WERI-Rb-1 (cell line): ENCODE results near the gene REPS1.

Experiments
- DNase-seq: peaks from one replicate; pipeline ENCODE4 v3.0.0-alpha.2; 2020
- H3K27ac ChIP-seq: fragments of 250-450 bp; sonication (Bioruptor Pico); 2 replicates; pipeline ENCODE4 v1.5.1; 2020; ENCODE audit warnings: mild to moderate bottlenecking, moderate library complexity
- H3K27me3 ChIP-seq: fragments of 250-450 bp; sonication (Bioruptor Pico); 2 replicates; pipeline ENCODE4 v1.5.1; 2021; ENCODE audit warnings: mild to moderate bottlenecking, low read depth, moderate library complexity; ENCODE audit not compliant: insufficient read depth, severe bottlenecking
- H3K36me3 ChIP-seq: fragments of 250-450 bp; sonication (Bioruptor Pico); 2 replicates; pipeline ENCODE4 v1.5.1; 2020; ENCODE audit warnings: mild to moderate bottlenecking, moderate library complexity
- H3K4me3 ChIP-seq: 2 replicates; pipeline ENCODE4 v1.5.1; 2011; ENCODE audit warnings: low read depth, mild to moderate bottlenecking, control low read depth, low read length
- H3K9me3 ChIP-seq: fragments of 250-450 bp; sonication (Bioruptor Pico); 2 replicates; pipeline ENCODE4 v1.5.1; 2021; ENCODE audit warnings: mild to moderate bottlenecking, moderate library complexity; ENCODE audit not compliant: severe bottlenecking
- TF ChIP-seq, protein P1 (sequence below): IDR thresholded peaks from 2 replicates; pipeline ENCODE4 v1.5.1; 2011; ENCODE audit warnings: low read depth, mild to moderate bottlenecking, control low read depth, inconsistent platforms, low read length

REPS1 gene

GRCh38 chr6:138925806-138926205 is 62.2 kb downstream of the REPS1 start:
- no peaks in the 10 kb centered on the region for H3K27me3 ChIP-seq
- TF ChIP-seq, protein P1, sequence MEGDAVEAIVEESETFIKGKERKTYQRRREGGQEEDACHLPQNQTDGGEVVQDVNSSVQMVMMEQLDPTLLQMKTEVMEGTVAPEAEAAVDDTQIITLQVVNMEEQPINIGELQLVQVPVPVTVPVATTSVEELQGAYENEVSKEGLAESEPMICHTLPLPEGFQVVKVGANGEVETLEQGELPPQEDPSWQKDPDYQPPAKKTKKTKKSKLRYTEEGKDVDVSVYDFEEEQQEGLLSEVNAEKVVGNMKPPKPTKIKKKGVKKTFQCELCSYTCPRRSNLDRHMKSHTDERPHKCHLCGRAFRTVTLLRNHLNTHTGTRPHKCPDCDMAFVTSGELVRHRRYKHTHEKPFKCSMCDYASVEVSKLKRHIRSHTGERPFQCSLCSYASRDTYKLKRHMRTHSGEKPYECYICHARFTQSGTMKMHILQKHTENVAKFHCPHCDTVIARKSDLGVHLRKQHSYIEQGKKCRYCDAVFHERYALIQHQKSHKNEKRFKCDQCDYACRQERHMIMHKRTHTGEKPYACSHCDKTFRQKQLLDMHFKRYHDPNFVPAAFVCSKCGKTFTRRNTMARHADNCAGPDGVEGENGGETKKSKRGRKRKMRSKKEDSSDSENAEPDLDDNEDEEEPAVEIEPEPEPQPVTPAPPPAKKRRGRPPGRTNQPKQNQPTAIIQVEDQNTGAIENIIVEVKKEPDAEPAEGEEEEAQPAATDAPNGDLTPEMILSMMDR: no peak
- peaks cover 10% of the 10 kb centered on the region; the same call in 1 of the 2 replicates for H3K36me3 ChIP-seq
- H3K9me3 ChIP-seq: no peaks in the 10 kb centered on the region
- no peak overlapping the region for H3K4me3 ChIP-seq
- DNase-seq: no peak
- H3K27ac ChIP-seq: no peak overlapping the region

DNA sequence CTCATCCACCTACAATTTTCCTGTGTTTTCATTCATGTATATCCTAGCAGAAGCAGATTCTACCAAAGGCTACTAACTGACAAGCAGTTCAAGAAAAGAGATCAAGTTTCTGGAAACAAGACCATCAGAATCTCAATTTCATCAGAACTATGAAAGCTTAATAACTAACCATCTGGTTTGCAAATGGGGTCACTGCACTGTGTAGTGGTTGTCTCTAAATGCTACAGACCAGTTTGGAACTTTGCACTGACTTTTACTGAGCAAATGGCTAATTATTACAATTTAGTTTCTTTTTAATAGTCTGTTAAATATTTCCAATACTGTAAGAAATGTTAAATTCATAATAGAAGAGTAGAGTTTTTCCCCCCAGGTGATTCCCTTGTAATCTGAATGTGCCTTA is 64.5 kb downstream of the REPS1 start:
- Histone ChIP-seq H3K27ac (no peak overlapping the region), H3K4me3 (no peak overlapping the region), H3K27me3 (no peaks in the 10 kb centered on the region), H3K36me3 (peaks cover 16% of the 10 kb centered on the region; the same call in 1 of the 2 replicates), H3K9me3 (no peaks in the 10 kb centered on the region)
- TF ChIP-seq, protein P1: no peak
- DNase-seq: no peak

GRCh38 chr6:138920906-138921305 is 67.1 kb downstream of the REPS1 start:
- TF ChIP-seq, protein P1: no peak
- no peak for DNase-seq

DNA sequence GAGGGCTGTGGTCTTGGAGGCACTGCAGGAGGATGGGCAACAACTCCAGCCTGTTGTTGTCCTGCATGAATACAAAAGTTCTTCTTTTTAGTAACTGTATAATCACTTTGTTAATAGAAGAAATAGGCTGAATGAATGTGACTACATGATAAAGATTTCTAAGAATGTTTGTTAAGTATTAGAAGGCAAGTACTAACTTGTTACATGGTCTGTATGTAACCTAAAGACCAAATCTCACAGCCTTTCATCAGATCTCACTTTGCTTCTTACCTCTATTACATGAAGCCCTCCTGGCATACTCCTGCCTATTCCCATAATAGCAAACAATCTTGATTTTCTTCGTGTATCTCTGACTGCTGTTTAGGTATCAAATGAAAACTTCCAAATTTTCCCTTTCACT is 73.4 kb downstream of the REPS1 start:
- no peaks in the 10 kb centered on the region for H3K27me3 ChIP-seq
- no peak overlapping the region for H3K27ac ChIP-seq
- no peaks in the 10 kb centered on the region for H3K9me3 ChIP-seq
- peaks cover 31% of the 10 kb centered on the region for H3K36me3 ChIP-seq
- DNase-seq: no peak
- TF ChIP-seq, protein P1: no peak
- no peak overlapping the region for H3K4me3 ChIP-seq

More at GRCh38 chr6:138920906-138921305, 67.1 kb downstream of the REPS1 start:
- no peak overlapping the region for H3K27ac ChIP-seq
- no peak overlapping the region for H3K4me3 ChIP-seq
- peaks cover 9% of the 10 kb centered on the region for H3K36me3 ChIP-seq
- H3K27me3 ChIP-seq: no peaks in the 10 kb centered on the region
- no peaks in the 10 kb centered on the region for H3K9me3 ChIP-seq

DNA sequence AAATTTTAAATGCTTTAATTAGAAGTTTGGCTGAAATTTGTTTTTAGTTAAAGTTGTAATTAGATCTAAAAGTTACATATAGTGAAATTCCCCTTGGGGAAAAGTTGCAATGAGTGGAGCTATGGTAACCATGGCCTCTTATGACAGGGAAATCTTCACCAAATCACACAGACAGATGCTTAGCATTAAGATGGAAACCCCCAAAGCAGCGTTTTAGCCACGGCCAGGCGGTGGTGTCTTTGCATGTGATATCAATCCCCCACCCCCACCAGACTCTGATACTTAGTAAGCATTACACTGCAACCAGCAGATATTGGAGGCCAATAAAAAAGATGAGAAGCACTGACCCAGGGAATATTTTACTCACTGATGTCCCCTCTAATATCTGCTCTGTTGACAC is 75.7 kb downstream of the REPS1 start:
- Histone ChIP-seq H3K27me3 (no peaks in the 10 kb centered on the region), H3K36me3 (peaks cover 42% of the 10 kb centered on the region), H3K27ac (no peak overlapping the region), H3K9me3 (no peaks in the 10 kb centered on the region), H3K4me3 (no peak overlapping the region)
- TF ChIP-seq, protein P1: no peak
- no peak for DNase-seq

DNA sequence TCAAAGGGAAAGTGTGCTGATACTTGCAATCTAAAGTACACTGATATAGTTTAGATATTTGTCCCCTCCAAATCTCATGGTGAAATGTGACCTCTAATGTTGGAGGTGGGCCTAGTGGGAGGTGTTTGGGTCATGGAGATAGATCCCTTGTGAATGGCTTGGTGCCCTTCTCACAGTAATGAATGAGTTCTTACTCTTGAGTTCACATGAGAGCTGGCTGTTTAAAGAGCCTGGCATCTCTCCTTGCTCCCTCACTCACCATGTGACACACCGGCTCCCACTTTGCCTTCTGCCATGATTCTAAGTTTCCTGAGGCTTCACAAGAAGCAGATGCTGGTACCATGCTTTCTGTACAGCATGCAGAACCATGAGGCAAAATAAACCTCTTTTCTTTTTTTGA is 78.1 kb downstream of the REPS1 start:
- DNase-seq: no peak
- Histone ChIP-seq H3K27me3 (no peaks in the 10 kb centered on the region), H3K36me3 (peaks cover 49% of the 10 kb centered on the region), H3K9me3 (no peaks in the 10 kb centered on the region), H3K27ac (no peak overlapping the region), H3K4me3 (no peak overlapping the region)
- TF ChIP-seq, protein P1: no peak
